DMS53 treated with DMSO at 0.1 percent for 48 hours (cell line): ENCODE measurements around the gene G3BP2.
"Not testable (repeated sequence)": the region's sequence is repeated elsewhere in the genome, so short reads cannot be mapped to it uniquely, and the experiment has no call there.

Experiments used
- DNase-seq: peaks from one replicate; lab custom pipeline; 2025; ENCODE audit not compliant: unreplicated experiment; lab: John Stamatoyannopoulos, UW

Gene G3BP2

DNA sequence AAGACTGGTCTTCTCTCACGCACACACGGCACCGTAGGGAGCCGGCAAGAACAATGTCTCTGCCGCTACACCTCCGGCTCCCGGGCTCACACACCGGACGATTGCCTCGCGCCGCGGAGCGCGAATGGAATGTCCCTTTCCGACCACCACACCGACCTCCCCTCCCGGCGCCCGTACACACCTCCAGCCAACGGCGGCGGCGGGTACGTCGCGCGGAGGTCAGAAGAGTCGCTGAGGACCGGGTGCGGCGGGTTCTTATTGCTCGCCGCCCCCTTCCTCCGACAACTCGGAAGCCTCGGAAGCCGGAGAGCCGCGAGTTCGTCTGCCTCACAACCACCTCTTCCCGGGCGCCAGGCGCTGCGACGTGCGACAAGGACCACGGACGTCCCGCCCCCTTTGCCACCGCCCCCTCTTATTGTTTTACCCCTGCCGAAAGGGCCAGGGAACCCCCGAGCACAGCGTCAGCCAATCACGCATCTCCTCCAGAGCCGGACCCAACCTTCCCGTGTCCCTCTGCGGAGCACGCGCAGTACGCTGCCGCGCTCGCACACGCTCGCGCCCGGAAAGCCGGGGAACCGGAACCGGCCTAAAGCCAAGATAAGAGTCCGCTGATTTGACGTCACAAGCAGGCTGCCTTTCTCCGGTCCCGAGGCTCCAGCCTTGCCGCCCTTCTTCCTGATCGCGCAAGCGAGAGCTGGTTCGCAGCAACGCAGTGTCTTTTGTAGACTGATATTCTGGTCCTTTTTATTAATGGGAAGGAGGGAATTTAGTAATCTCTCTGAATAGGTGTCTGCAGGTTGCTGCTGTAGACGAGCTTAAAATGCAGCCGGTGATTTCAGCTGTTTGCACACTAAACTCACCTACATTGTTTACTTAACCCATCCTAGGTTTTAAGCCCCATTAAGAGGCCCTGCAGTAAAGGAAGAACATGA lies at the start of gene G3BP2:
Gene G3BP2 (minus strand): TSS at position 385 of the 932 bp plus-strand sequence. CDS start 11,386 bp downstream, outside the sequence.
- peak; percentile 91 for DNase-seq

GRCh38 chr4:75722417-75722816 lies 49.2 kb upstream of the G3BP2 start:
- no peak for DNase-seq

DNA sequence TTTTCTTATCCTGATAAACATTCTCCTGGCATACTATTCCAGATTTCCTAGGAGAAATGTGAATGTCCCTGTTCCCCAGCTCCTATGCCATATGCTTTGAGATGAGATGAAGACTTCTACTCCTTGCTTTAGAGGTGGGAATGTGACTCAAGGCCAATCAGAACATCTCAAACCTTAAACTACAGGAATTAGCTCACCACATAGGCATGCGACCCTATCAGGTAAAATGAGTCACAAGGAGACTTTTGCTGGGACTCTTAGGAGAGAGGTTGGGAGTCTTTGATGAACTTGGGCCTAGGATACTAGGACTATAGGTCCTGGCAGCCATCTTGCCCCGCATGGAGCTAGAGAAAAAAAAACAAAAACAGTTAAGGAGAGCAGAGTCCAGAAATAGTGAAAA lies 45.3 kb upstream of the G3BP2 start:
- DNase-seq: no peak

GRCh38 chr4:75717408-75717807 lies 44.2 kb upstream of the G3BP2 start:
- DNase-seq: no peak

DNA sequence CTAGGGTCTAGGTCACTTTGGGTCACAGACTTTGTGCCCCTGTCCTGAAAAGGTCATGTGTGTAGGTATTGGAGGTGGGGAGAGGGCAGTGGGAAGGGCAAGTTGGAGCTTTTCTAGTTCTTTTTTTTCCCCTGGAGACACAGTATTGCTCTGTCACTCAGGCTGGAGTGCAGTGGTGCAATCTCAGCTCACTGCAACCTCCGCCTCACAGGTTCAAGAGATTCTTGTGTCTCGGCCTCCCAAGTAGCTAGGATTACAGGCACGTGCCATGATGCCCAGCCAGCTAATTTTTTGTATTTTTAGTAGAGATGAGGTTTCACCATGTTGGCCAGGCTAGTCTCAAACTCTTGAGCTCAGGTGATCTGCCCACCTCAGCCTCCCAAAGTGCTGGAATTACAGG lies 42.8 kb upstream of the G3BP2 start:
- DNase-seq: not testable (repeated sequence)

DNA sequence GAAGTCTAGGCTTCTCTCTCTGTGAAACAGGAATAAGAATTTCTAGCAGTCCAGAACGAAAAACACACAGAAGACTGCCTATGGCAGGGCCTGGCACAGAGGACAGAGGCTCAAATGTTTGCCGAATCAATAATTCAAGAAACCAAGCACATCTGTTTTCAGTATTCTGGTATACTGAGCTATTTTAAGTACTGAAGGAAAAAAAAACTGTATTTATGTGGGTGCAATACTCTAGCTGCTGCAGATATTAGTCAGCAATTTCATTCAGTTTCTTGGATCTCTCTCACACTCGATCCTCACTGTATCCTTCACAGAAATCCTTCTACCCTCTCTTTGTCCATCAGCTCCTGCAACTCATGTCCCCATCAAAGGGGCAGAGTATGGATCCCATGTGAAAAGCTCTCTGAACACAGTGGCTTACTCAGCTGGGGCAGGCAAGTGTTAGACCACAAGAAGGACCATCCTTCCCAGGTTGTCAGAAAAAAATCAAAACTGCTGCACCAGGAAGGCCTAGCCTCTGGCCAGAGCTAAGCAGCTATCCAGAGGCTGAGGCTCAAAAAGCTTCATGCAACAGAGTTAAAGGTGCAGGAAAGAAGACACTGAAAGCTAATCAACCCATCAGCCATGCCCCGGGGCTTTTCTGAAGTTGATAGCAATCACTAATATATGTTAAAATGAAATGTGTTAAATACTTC lies 42.0 kb upstream of the G3BP2 start:
- no peak for DNase-seq

- DNase-seq: no peak
These were observed 41.5 kb upstream of the G3BP2 start for GRCh38 chr4:75714704-75715103.

GRCh38 chr4:75714011-75714410 lies 40.8 kb upstream of the G3BP2 start:
- no peak for DNase-seq

- no peak for DNase-seq
These were observed 37.0 kb upstream of the G3BP2 start for GRCh38 chr4:75710246-75710645.

DNA sequence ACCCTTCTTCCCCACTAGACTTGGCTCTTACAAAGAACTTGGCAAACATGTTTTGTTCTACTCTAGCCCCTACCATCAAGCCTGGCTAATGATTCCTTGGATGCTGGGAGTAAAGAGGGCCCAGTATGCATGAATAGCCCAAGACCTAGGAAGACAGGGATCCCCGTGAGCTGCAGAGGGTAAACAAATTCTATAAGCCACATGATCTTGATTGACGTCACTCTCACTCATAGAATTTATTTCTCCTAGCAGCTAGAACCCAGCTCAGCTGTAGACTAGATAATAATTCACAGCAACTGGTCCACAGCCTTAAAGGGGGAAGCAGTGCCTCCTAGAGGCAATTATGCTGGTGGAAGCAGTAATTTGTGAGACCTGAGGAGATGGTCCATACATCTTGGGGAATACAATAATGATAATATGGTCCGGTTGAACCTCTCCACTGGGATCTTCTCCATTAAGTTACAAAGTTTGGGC lies 35.0 kb upstream of the G3BP2 start:
- no peak for DNase-seq

GRCh38 chr4:75705198-75705977 lies 32.2 kb upstream of the G3BP2 start:
- DNase-seq: no peak

DNA sequence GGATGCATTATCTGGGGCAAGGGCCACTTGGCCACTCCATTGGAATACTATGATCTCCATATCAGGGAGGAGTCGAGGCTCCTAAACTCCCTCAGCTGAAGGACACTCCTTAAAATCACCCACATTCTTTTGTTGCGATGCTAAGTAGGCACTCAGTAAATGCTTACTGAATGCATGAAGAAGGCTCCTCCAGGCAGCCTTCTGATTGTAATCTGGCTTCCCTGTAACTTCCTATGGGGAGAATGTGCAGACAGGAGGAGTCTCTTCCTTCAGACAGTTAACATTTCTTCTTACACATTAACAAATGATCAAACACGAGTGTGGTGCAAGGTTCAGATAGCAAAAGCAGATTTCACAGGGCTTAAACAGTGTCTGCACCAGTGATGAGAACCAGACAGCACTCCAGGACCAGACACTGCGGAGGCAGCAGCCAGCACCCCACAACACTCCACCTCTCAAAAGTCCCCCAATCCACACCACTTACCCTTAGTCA lies 29.8 kb upstream of the G3BP2 start:
- no peak for DNase-seq

- DNase-seq: no peak
These were observed 26.1 kb upstream of the G3BP2 start for GRCh38 chr4:75699299-75699698.

- no peak for DNase-seq
These were observed 25.7 kb upstream of the G3BP2 start for GRCh38 chr4:75698963-75699228.

DNA sequence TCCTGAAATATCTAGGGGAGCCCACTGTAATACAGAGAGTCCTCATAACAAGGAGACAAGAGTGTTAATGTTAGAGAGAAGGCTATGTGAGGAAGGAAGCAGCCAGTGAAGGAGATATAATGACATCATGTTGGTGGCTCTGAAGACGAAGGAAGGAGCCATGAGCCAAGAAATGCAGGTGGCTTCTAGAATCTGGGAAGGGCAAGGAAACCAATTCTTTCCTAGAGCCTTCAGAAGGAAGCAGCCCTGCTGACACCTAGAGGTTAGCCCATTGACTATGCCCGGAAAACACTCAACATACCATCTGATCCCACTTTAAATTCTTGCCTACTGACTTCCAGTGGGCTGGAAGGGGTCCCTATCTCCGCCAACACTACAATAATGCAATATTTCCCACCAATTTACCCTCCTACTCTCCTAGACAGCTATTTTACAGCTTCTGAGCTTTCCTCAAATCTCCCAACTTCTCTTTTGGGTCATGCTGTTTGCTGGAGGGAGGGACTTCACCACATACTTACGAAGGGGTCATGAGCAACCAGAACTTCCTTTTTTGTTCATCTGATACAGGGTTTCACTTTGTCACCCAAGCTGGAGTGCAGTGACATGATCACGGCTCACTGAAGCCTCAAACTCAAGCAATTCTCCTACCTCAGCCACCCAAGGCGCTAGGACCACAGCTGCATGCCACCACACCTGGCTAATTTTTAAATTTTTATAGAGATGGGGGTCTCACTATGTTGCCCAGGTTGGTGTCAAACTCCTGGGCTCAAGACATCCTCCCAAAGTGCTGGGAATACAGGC lies 25.2 kb upstream of the G3BP2 start:
- no peak for DNase-seq

DNA sequence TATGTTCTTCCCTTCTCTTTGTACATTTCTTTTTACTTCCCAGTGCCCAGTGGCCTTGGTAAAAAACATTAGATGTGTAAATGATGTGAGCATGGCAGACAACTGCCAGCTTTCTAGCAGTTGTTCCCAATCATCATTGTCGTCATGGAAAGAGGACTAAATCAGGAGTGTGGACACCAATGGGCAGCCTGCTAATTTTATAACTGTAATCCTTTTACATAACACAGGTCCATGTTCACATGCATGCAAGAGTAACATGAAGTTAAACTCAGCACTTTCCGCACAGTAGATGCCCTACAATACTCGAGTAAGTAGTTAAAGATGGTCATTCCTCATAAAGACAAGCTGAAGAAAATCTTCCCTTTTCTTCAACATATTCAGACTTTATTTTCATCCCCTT lies 23.4 kb upstream of the G3BP2 start:
- no peak for DNase-seq

DNA sequence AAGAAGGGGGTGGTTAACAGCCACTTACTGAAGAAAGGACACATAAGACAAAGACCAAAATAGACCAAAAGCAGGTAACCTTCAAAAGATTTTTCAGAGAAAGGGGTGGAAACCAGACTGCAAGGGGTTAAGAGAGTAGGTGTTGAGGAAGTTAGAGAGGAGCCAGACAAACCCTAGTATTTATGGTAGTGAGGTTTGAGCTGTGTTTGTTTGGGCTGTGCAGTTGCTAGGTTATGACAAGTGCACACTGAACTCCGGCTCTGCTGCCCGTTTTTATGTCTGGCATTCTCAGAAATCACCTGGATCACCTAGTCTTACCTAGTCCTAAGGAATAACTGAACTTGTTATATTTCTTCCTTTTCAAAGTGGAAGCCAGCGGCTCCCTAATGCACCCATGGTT lies 22.9 kb upstream of the G3BP2 start:
- no peak for DNase-seq

- DNase-seq: not testable (repeated sequence)
These were observed 18.9 kb upstream of the G3BP2 start for GRCh38 chr4:75692066-75692465.

DNA sequence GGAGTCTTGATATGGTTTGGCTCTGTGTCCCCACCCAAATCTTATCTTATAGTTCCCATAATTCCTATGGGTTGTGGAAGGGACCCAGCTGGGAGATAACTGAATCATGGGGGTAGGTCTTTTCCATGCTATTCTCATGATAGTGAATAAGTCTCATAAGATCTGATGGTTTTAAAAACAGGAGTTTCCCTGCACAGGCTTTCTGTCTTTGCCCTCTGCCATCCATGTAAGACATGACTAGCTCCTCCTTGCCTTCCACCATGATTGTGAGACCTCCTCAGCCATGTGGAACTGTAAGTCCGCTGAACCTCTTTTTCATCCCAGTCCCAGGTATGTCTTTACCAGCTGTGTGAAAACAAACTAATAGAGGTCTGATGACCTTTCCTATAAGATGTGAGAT lies 13.9 kb upstream of the G3BP2 start:
- not testable (repeated sequence) for DNase-seq

DNA sequence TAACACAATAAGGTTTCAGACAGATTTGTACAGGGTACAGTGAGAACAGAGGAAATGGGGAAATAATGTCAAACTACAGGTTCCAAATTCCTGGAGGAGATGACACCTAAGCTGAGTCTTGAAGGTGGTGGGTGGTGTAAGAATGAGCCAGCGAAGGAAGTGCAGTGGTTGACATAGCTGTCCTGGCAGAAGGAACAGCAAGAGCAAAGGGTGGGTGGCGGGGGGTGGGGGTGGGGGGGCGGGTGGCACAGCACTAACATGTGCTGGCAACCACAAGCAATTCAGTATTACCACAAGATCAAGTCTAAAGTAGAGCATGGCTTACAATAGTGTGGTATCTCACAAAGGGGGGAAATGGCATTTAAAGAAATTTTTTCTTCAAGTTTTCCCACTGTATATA lies 13.1 kb upstream of the G3BP2 start:
- no peak for DNase-seq
